HG03060 (cell line): Measurements from ENCODE around the gene LMTK2.
A peak's percentile ranks its signal among the peaks of the same experiment; 100 is the strongest.
"Not testable (repeated sequence)": the region's sequence is repeated elsewhere in the genome, so short reads cannot be mapped to it uniquely, and the experiment has no call there.

Experiments used
- ATAC-seq: cut with Tn5 transposase; IDR thresholded peaks from one replicate; pipeline ENCODE4 v1.9.1; 2021; ENCODE audit warnings: low read depth, moderate number of reproducible peaks; ENCODE audit not compliant: unreplicated experiment

LMTK2 gene

GRCh38 chr7:98102170-98102569 is 4.5 kb upstream of the LMTK2 start:
- ATAC-seq = no peak

DNA sequence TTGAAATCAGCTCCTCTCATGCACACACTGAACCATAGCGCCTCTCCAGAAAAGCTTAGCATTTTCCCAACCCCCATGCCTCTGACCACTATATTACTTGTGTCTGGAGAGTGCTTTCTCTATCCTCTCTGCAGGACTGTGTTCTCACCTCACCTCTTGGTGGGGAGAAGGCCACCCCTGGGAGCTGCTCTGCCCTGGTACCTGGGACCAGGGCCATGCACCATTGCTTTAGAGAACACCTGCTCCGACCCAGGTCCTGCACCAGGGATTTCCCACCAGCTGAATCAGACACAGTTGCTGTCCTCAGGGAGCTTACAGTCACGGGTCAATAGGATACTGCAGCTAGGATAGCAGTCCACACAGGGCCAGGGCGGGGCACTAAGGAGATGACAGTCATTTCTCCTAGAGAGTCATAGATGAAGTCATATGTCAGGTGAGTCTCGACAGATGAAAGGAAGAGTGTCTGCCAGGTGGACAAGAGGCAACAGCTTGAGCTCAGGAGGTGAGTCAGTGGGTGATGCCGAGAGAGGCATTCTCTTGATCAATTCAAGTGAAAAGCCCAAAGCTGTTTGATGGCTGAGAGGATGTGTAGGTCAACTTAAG is 619 bp upstream of the LMTK2 start:
- ATAC-seq = peak; percentile 6

- ATAC-seq = no peak
Measured at GRCh38 chr7:98107313-98107721, 655 bp downstream of the LMTK2 start.

GRCh38 chr7:98110249-98111022 is 3.8 kb downstream of the LMTK2 start:
- ATAC-seq = no peak

DNA sequence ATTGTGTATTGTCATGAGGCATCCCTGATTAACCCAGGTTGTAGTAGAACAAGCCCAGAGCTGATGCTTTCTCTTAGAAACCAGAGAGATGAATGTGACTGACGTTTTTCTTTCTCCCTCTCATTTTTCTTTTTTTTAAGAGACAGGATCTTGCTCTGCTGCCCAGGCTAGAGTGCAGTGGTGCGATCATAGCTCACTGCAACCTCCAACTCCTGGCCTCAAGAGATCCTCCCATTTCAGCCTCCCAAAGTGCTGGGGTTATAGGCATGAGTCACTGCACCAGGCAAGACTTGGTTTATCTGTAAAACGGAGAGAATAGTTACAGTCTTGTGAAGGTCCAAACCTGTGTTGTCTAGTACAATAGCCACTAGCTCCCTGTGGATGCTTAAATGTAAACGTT is 5.4 kb downstream of the LMTK2 start:
- no peak for ATAC-seq

DNA sequence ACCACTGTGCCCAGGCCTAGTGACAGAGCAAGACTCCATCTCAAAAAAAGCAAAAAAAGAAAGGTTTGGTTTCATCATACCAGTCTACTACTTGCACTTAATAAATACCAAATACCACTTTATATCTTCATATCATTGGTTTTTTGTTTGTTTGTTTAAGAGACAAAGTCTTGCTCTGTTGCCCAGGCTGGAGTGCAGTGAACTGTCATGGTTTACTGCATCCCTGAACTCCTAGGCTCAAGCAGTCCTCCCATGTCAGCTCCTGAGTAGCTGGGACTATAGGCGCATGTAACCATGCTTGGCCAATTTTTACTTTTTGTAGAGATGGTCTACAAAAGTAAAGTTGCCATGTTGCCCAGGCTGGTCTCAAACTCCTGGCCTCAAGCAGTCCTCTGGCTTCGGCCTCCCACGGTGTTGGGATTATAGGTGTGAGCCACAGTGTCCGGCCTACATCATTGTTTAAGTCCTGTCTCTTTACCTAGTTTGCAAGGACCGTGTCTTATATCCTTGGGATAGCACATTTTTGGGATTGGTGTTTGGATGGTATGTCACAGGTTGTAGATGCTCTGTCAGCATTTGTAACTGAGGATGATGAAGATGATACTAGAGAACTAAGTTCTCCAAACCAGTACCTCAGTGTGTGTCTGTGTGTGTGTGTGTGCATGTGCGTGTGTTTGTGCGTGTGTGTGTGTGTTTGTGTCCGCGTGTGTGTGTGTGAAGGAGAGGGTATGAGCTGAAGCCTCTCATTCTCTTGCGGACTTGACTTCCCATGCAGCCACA is 9.3 kb downstream of the LMTK2 start:
- no peak for ATAC-seq

GRCh38 chr7:98116656-98117461 is 10.2 kb downstream of the LMTK2 start:
- ATAC-seq = no peak

- ATAC-seq = no peak
Measured at GRCh38 chr7:98119256-98119918, 12.7 kb downstream of the LMTK2 start.

GRCh38 chr7:98120559-98120958 is 13.9 kb downstream of the LMTK2 start:
- no peak for ATAC-seq

DNA sequence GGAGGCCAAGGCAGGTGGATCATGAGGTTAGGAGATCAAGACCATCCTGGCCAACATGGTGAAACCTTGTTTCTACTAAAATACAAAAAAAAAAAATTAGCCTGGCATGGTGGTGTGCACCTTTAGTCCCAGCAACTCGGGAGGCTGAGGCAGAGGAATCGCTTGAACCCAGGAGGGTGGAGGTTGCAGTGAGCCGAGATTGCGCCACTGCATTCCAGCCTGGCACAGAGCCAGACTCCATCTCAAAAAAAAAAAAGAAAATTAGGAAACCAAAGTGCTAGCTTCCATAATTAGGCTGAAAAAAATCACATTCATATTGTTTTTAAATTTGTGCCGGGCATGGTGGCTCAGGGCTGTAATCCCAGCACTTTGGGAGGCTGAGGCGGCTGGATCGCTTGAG is 14.7 kb downstream of the LMTK2 start:
- not testable (repeated sequence) for ATAC-seq

DNA sequence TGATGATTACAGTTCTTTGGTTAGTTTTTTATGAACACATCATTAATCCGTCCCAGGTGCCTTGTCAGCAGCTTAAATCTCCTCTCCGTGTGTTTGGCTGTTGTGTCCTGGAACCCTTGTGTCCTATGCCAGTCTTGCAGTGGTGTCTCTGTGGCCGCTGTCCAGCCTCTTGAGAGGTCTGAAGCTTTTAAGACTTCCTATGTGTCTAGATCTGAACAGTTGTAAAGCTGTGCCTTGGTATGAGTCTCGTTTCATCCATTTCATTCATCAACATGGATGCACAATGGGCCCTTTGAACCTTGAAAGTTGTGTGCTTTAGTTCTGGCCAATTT is 16.7 kb downstream of the LMTK2 start:
- ATAC-seq = no peak

- no peak for ATAC-seq
Measured at GRCh38 chr7:98125759-98126158, 19.1 kb downstream of the LMTK2 start.

GRCh38 chr7:98126311-98127142 is 19.9 kb downstream of the LMTK2 start:
- no peak for ATAC-seq

- no peak for ATAC-seq
Measured at GRCh38 chr7:98128346-98128745, 21.7 kb downstream of the LMTK2 start.

- no peak for ATAC-seq
Measured at GRCh38 chr7:98130959-98131358, 24.3 kb downstream of the LMTK2 start.

GRCh38 chr7:98133181-98133580 is 26.5 kb downstream of the LMTK2 start:
- peak; percentile 66 for ATAC-seq

DNA sequence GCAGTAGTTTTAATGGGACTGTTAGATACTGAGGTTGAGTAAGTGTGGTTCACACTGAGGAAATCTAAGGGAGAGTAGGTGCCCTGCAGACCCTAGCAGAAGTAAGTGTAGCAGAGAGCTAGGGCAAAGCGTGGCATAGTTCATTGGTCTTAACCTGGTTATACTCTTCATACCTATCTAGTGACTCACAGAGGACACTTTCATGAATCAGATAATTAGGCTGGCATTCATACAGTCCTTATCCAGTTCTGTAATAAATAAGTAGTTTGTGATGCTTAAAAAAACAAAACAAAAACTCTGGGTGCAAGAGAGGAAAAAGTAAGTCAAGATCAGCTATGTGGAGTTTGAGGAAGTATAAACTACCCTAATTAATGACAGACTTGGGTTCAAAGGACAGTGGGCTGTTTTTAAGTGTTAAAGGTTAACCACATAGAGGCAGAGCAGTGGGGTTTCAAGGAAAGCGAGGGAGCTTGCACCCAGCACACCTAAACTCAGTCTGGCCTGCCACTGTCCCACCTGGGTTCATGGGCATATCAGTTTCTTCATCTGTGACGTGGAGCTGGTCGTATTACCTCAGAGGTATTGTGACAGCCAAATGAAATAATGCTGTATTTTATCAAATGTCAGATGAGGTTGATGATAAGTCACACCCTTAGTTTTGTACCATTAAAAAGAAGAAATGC is 27.1 kb downstream of the LMTK2 start:
- no peak for ATAC-seq

DNA sequence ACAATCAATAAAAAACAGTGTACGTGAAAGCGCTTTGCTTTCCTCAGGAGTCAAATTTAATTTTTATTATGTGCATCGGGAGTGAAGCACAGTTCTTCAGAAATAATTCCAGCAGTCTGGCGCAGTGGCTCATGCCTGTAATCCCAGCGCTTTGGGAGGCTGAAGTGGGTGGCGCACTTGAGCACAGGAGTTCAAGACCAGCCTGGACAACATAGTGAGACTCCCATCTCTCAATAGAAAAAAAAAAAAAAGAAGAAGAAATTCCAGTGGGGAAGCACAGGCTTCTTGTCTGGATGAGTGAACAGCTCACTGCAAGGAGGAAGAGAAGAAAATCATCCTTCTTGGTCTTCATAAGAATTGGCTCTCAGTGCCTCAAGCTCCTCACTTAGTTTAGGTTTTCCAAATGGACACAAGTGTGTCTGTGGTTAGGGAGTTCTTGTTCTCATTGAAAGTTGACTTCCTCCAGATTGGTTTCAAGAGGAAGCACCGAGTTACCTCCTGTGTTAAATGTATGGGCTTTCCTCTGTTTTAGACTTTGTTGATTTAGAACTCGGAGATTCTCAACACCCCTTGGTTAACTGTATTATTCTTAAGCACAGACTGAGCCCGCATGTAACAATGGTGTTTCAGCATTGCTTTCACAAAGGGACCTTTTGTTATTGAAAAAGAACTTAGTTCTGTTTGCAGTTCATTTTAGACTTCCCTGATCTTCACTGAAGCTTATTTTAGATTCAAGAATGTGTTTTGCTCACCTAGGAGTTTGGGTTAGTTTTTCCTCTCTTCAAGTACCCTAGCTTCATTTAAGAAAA is 28.0 kb downstream of the LMTK2 start:
- no peak for ATAC-seq
